Tibial nerve (tissue), 4 donors: ENCODE results near the gene GIPC2. TPM values are rescaled to one million over a fixed set of nuclear protein-coding genes. Genes with fewer than 3 reads are reported as not detected.
A peak's percentile ranks its signal among the peaks of the same experiment; 100 is the strongest.

Source experiments
- DNase-seq, 2 donors: peaks; one replicate each; pipeline ENCODE4 v3.0.0-alpha.2; 2019; ENCODE audit warnings: low spot score in 2 of 2
- H3K27ac ChIP-seq, 4 donors: fragments of 200-600 bp; sonication (generic) in 3 of 4; one replicate each; pipeline ENCODE4 v1.5.1; 2017 to 2019; ENCODE audit warnings: mild to moderate bottlenecking in 1 of 4
- H3K27me3 ChIP-seq, 2 donors: fragments of 200-600 bp; sonication (generic) in 1 of 2; one replicate each; pipeline versions ENCODE4 v1.5.1 to v1.6.0; 2017 to 2019
- H3K36me3 ChIP-seq, 3 donors: fragments of 200-600 bp; sonication (generic); one replicate each; pipeline ENCODE4 v1.5.1; 2018 to 2019
- H3K4me1 ChIP-seq, 4 donors: fragments of 200-600 bp; sonication (generic) in 3 of 4; one replicate each; pipeline ENCODE4 v1.5.1; 2017 to 2019
- H3K4me3 ChIP-seq, 4 donors: fragments of 200-600 bp; sonication (generic) in 3 of 4; one replicate each; pipeline ENCODE4 v1.5.1; 2017 to 2019; ENCODE audit warnings: mild to moderate bottlenecking in 1 of 4, moderate library complexity in 1 of 4
- H3K9me3 ChIP-seq, 4 donors: fragments of 200-600 bp; sonication (generic) in 3 of 4; one replicate each; pipeline ENCODE4 v1.5.1; 2017 to 2019
- EP300 ChIP-seq, 2 donors: sonication (generic); formaldehyde crosslinking; IDR thresholded peaks; one replicate each; pipeline ENCODE4 v1.6.1; 2017; ENCODE audit warnings: antibody characterized with exemption in 2 of 2, mild to moderate bottlenecking in 1 of 2
- POLR2A ChIP-seq, 2 donors: fragments of 450-650 bp; IDR thresholded peaks; one replicate each; pipeline ENCODE4 v1.6.1; 2017; ENCODE audit warnings: antibody characterized with exemption in 2 of 2, mild to moderate bottlenecking in 2 of 2, moderate library complexity in 2 of 2
- whole genome bisulfite sequencing, 2 donors: methylation state at CpG; one replicate each; pipeline ENCODE4 v1.1.5; 2018; 5-methylcytosine and 5-hydroxymethylcytosine counted together
- total RNA-seq, 4 donors: library from RNA; depleted of rRNA; stranded (reverse); fragments of >200 nt; gene quantifications; one replicate each; pipeline ENCODE4 v1.1.0, GENCODE V29; 2016
- TF ChIP-seq, protein P1 (sequence below), 5 experiments: fragments of 200-600 bp in 3 of 5; fragments of 450-650 bp in 2 of 5; sonication (generic) in 3 of 5; IDR thresholded peaks; one replicate each; pipeline ENCODE4 v1.5.1; 2016 to 2019; ENCODE audit warnings: antibody characterized with exemption in 5 of 5, mild to moderate bottlenecking in 3 of 5, moderate library complexity in 2 of 5

GIPC2 gene
- total RNA-seq, 4 donors from 2014 or later: 2.1 to 6.9 (median 3.7) TPM

DNA sequence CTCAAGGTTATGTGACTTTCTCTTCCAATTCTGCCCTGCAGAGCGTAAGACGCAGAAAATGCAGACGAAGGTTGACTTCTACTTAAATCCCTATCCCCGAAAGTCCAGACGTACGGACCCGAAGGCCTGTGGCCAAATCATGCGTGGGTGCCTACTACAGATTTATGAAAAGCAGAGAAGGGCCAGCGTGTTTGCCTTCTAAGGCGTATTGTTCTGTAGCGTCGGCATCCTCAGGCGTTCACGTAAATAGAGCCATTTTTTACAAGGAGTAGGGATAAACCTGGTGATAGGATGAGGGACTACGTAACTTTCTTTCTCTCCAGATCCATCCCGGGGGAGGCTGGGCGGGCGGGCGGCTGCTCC, 222 bp upstream of the GIPC2 start:
- Histone ChIP-seq H3K4me3 (peak overlapping the region; percentile 40 to 71 (median 60)), H3K27me3 (peaks cover 0 to 26% of the 10 kb centered on the region in 2 donors), H3K9me3 (no peaks in the 10 kb centered on the region), H3K36me3 (no peaks in the 10 kb centered on the region), H3K27ac (peak overlapping the region in 3 of 4 donors; percentile 46 to 77 (median 70)), H3K4me1 (peaks cover 0 to 14% (median 0%) of the 10 kb centered on the region in 4 donors)
- TF ChIP-seq EP300 (IDR thresholded peaks at IDR 0.05) (no peak), POLR2A (IDR thresholded peaks at IDR 0.05) (no peak)
- TF ChIP-seq, protein P1, sequence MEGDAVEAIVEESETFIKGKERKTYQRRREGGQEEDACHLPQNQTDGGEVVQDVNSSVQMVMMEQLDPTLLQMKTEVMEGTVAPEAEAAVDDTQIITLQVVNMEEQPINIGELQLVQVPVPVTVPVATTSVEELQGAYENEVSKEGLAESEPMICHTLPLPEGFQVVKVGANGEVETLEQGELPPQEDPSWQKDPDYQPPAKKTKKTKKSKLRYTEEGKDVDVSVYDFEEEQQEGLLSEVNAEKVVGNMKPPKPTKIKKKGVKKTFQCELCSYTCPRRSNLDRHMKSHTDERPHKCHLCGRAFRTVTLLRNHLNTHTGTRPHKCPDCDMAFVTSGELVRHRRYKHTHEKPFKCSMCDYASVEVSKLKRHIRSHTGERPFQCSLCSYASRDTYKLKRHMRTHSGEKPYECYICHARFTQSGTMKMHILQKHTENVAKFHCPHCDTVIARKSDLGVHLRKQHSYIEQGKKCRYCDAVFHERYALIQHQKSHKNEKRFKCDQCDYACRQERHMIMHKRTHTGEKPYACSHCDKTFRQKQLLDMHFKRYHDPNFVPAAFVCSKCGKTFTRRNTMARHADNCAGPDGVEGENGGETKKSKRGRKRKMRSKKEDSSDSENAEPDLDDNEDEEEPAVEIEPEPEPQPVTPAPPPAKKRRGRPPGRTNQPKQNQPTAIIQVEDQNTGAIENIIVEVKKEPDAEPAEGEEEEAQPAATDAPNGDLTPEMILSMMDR (IDR thresholded peaks at IDR 0.05): no peak
- no peak for DNase-seq
- WGBS, 2 donors: 26 to 31% methylated on average over 15 to 19 of the region's 19 CpGs

DNA sequence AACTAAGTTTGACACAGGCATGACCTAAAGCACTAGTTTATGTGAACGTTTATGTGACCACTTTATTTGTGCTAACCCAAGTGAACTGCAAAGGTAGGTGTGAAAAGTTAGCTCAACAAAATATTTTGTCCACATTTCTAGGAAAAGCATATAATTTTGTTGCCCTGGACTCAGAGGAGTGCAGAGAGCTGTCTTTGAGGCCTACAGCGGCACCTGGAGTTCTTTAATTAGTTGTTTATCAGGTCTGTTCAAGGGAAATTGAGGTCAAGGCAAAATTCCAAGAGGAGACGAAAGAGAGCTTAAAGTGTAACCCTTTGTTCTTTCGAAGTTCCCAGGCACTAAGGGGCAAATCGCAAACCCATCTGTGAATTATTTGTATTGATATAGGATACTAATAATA, 1.3 kb downstream of the GIPC2 start:
- Histone ChIP-seq H3K27me3 (peaks cover 0 to 26% of the 10 kb centered on the region in 2 donors), H3K27ac (peak overlapping the region in 1 of 4 donors; percentile 77), H3K36me3 (no peaks in the 10 kb centered on the region), H3K4me1 (peaks cover 0 to 14% (median 0%) of the 10 kb centered on the region in 4 donors), H3K4me3 (peak overlapping the region in 1 of 4 donors; percentile 71), H3K9me3 (no peaks in the 10 kb centered on the region)
- no peak for TF ChIP-seq EP300 (IDR thresholded peaks at IDR 0.05)
- TF ChIP-seq, protein P1 (IDR thresholded peaks at IDR 0.05): no peak
- no peak for TF ChIP-seq POLR2A (IDR thresholded peaks at IDR 0.05)
- WGBS, 2 donors: 81 to 82% methylated on average over 5 of the region's 5 CpGs
- DNase-seq: no peak

DNA sequence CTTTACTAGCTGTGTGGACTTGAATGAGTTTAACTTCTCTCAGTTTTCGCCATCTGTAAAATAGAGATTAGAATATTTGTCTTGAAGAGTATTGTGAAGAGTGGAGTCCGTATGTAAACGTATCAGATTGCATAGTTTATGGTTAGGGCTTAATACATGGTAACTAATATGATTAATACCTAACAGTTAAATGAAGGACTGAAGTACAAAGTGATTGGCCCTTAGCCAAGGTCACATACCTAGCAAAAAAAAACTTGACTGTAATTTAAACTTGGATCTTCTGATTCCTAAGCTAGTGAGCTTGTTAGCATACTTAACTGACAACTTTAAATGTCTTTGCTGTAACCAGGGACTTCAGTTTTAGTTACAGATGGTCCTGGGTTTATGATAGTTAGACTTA, 1.9 kb downstream of the GIPC2 start:
- H3K27me3 ChIP-seq: peaks cover 0 to 26% of the 10 kb centered on the region in 2 donors
- DNase-seq: no peak
- H3K9me3 ChIP-seq: no peaks in the 10 kb centered on the region
- WGBS, 2 donors: 93% methylated on average over 3 of the region's 3 CpGs
- peak overlapping the region in 1 of 4 donors; percentile 77 for H3K27ac ChIP-seq
- H3K4me3 ChIP-seq: no peak overlapping the region
- TF ChIP-seq POLR2A (IDR thresholded peaks at IDR 0.05) (no peak), EP300 (IDR thresholded peaks at IDR 0.05) (no peak)
- TF ChIP-seq, protein P1 (IDR thresholded peaks at IDR 0.05): no peak
- H3K36me3 ChIP-seq: no peaks in the 10 kb centered on the region
- H3K4me1 ChIP-seq: peaks cover 0 to 14% (median 0%) of the 10 kb centered on the region in 4 donors

DNA sequence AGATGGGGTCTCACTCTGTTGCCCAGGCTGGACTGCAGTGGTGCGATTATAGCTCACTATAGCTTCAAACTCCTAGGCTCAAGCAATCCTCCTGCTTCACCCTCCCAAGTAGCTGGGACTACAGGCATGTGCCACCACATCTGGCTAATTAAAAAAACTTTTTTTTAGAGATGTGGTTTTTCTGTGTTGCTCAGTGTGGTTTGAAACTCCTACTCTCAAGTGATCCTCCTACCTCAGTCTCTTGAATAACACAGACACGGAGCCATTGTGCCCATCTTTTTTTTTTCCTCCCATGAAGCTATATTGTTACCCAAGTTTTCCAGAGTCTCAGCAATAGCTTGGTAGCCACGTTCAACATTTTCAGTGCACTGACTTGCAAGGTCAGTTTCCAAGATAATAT, 2.7 kb downstream of the GIPC2 start:
- no peaks in the 10 kb centered on the region for H3K36me3 ChIP-seq
- H3K4me3 ChIP-seq: no peak overlapping the region
- peaks cover 0 to 14% (median 0%) of the 10 kb centered on the region in 4 donors for H3K4me1 ChIP-seq
- H3K27ac ChIP-seq: no peak overlapping the region
- H3K9me3 ChIP-seq: no peaks in the 10 kb centered on the region
- H3K27me3 ChIP-seq: peaks cover 0 to 26% of the 10 kb centered on the region in 2 donors
- TF ChIP-seq, protein P1 (IDR thresholded peaks at IDR 0.05): no peak
- no peak for TF ChIP-seq EP300 (IDR thresholded peaks at IDR 0.05)
- no peak for DNase-seq
- WGBS, 2 donors: 93 to 94% methylated on average over 3 of the region's 3 CpGs

DNA sequence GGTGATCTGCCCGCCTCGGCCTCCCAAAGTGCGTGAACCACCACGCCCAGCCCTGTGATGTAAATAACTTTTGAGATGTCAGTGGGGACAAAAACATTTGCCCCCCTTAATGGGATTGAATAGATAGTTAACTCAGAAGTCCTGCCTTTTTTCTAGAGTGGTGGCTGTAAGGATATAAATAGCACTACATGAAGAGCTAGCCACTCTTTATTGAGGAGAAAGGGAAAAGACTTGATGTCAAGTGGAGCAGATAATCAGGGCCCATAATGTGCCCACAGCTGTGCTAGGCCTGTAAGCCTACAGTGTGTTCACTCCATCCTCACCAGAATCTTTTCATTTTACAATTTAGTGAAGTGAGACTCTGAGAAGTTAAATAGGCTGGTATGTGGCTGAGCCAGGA, 3.6 kb downstream of the GIPC2 start:
- H3K27me3 ChIP-seq: peaks cover 0 to 26% of the 10 kb centered on the region in 2 donors
- TF ChIP-seq EP300 (IDR thresholded peaks at IDR 0.05) (no peak), POLR2A (IDR thresholded peaks at IDR 0.05) (no peak)
- no peak overlapping the region for H3K4me3 ChIP-seq
- H3K9me3 ChIP-seq: no peaks in the 10 kb centered on the region
- H3K27ac ChIP-seq: no peak overlapping the region
- 94 to 98% methylated on average over 4 of the region's 4 CpGs for WGBS, 2 donors
- H3K4me1 ChIP-seq: peaks cover 0 to 14% (median 0%) of the 10 kb centered on the region in 4 donors
- DNase-seq: no peak
- no peaks in the 10 kb centered on the region for H3K36me3 ChIP-seq

DNA sequence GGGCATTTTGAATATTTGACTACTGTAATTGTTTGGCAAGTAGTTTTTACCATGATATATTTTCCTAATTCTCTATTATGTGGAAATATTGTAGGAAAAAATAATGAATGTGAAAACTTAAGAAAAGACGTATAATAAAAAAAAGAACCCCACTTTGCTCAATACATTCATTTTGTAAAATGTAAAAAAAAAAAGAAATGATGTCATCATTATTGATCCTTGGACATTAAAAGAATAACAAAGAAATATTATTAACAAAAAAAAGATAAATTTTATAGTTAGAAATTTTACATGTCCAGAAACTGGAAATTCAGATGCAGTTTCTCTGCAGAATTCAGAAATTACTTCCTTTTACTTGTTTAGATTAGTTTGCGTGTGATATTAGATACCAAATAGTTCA, 5.2 kb downstream of the GIPC2 start:
- Histone ChIP-seq H3K9me3 (no peaks in the 10 kb centered on the region), H3K4me3 (no peak overlapping the region), H3K36me3 (no peaks in the 10 kb centered on the region), H3K27me3 (peaks cover 0 to 17% of the 10 kb centered on the region in 2 donors), H3K4me1 (peaks cover 0 to 9% (median 0%) of the 10 kb centered on the region in 4 donors), H3K27ac (no peak overlapping the region)
- WGBS, 2 donors: 94 to 97% methylated on average over 2 of the region's 2 CpGs
- TF ChIP-seq, protein P1 (IDR thresholded peaks at IDR 0.05): no peak
- TF ChIP-seq POLR2A (IDR thresholded peaks at IDR 0.05): no peak
- TF ChIP-seq EP300 (IDR thresholded peaks at IDR 0.05): no peak
- no peak for DNase-seq
